Dermis microvascular lymphatic vessel endothelial cell (primary cell): ENCODE measurements around the gene PDIA6. TPM values are rescaled to one million over a fixed set of nuclear protein-coding genes. Genes with fewer than 3 reads are reported as not detected.
"Not testable (repeated sequence)": the region's sequence is repeated elsewhere in the genome, so short reads cannot be mapped to it uniquely, and the experiment has no call there.

Experiments
- DNase-seq, 2 donors: peaks; one replicate each; pipeline versions ENCODE4 v3.0.0 to v3.0.0-alpha.2; 2010; ENCODE audit warnings: low read depth in 2 of 2
- total RNA-seq: library from RNA; depleted of rRNA; stranded (reverse); fragments of >200 nt; gene quantifications from 2 replicates; pipeline ENCODE4 v1.2.1, GENCODE V29; 2014

PDIA6 gene
- total RNA-seq, 1 donor from 2014 or later: 346 TPM

GRCh38 chr2:10832203-10832936 lies 19.8 kb upstream of the PDIA6 start:
- peak; percentile 65 to 78 for DNase-seq

GRCh38 chr2:10831400-10831985 lies 18.9 kb upstream of the PDIA6 start:
- DNase-seq: no peak

- no peak for DNase-seq
Measured at GRCh38 chr2:10830641-10831399, 18.2 kb upstream of the PDIA6 start.

- DNase-seq: no peak
Measured at GRCh38 chr2:10830203-10830602, 17.6 kb upstream of the PDIA6 start.

- DNase-seq: no peak
Measured at GRCh38 chr2:10829299-10829698, 16.7 kb upstream of the PDIA6 start.

- DNase-seq: no peak
Measured at GRCh38 chr2:10828346-10828745, 15.8 kb upstream of the PDIA6 start.

- no peak for DNase-seq
Measured at GRCh38 chr2:10826625-10827024, 14.0 kb upstream of the PDIA6 start.

GRCh38 chr2:10826026-10826425 lies 13.4 kb upstream of the PDIA6 start:
- DNase-seq: peak in 1 of 2 donors; percentile 44

GRCh38 chr2:10824191-10824590 lies 11.6 kb upstream of the PDIA6 start:
- no peak for DNase-seq

- no peak for DNase-seq
Measured at GRCh38 chr2:10820978-10821695, 8.6 kb upstream of the PDIA6 start.

GRCh38 chr2:10820562-10820961 lies 8.0 kb upstream of the PDIA6 start:
- peak in 1 of 2 donors; percentile 20 for DNase-seq

- DNase-seq: no peak
Measured at GRCh38 chr2:10819714-10820314, 7.2 kb upstream of the PDIA6 start.

GRCh38 chr2:10818984-10819383 lies 6.4 kb upstream of the PDIA6 start:
- peak in 1 of 2 donors; percentile 55 for DNase-seq

- not testable (repeated sequence) for DNase-seq
Measured at GRCh38 chr2:10818305-10818704, 5.7 kb upstream of the PDIA6 start.

- no peak for DNase-seq
Measured at GRCh38 chr2:10817413-10817812, 4.8 kb upstream of the PDIA6 start.

GRCh38 chr2:10814571-10815331 lies 2.2 kb upstream of the PDIA6 start:
- peak in 1 of 2 donors; percentile 41 for DNase-seq

GRCh38 chr2:10814142-10814541 lies 1.6 kb upstream of the PDIA6 start:
- DNase-seq: no peak

GRCh38 chr2:10813163-10814138 lies 866 bp upstream of the PDIA6 start:
- not testable (repeated sequence) for DNase-seq

GRCh38 chr2:10811517-10811916 lies 1.1 kb downstream of the PDIA6 start:
- DNase-seq: peak in 1 of 2 donors; percentile 24
